Stimulated activated CD8-positive, alpha-beta memory T cell treated with anti-CD3 and anti-CD28 coated beads, Interleukin-4, amount 100 ng/mL, for 4 hours (primary cell): ENCODE measurements around the gene FARP2.
A peak's percentile ranks its signal among the peaks of the same experiment; 100 is the strongest.
"Not testable (repeated sequence)": the region's sequence is repeated elsewhere in the genome, so short reads cannot be mapped to it uniquely, and the experiment has no call there.

Source experiments
- DNase-seq, 2 donors: peaks; one replicate each; pipeline ENCODE4 v3.0.0-alpha.2; 2020; ENCODE audit warnings: low read depth in 2 of 2, low spot score in 1 of 2

FARP2 gene

DNA sequence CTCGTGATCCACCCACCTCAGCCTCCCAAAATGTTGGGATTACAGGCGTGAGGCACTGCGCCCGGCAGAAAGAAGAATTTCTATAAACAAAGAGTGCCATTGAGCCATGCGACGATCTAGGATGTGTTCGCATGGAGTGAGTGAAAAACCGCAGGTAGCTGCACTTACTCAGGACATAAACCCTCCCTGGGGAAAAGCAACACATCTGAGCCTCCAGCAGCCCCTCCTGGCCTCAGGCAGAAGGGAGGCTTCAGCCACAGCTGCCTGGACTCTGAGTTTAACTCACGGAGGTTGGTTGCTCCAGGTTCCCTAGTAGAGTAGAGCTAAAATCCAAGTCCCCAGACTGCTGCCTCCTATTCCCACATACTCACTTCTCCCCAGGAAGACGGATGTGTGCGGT is 163.6 kb downstream of the FARP2 start:
- no peak for DNase-seq

DNA sequence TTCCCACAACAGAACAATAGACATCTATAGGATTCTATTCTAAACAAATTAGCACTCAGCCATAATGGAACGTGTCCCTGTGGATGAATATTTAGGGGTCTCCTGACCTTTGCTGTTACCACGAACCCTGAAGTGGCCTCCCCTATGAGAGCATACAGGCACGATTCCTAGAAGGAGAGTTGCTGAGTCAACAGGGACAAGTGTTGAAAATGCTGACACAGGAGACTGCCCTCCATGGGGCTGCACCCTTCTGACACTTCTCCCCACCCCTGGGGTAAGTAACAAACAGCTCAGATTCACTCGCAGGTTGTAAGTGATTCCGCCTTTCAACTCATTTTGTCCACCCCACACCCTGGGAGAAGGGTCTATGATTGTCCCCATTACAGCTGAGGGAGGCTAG is 166.4 kb downstream of the FARP2 start:
- DNase-seq = no peak

DNA sequence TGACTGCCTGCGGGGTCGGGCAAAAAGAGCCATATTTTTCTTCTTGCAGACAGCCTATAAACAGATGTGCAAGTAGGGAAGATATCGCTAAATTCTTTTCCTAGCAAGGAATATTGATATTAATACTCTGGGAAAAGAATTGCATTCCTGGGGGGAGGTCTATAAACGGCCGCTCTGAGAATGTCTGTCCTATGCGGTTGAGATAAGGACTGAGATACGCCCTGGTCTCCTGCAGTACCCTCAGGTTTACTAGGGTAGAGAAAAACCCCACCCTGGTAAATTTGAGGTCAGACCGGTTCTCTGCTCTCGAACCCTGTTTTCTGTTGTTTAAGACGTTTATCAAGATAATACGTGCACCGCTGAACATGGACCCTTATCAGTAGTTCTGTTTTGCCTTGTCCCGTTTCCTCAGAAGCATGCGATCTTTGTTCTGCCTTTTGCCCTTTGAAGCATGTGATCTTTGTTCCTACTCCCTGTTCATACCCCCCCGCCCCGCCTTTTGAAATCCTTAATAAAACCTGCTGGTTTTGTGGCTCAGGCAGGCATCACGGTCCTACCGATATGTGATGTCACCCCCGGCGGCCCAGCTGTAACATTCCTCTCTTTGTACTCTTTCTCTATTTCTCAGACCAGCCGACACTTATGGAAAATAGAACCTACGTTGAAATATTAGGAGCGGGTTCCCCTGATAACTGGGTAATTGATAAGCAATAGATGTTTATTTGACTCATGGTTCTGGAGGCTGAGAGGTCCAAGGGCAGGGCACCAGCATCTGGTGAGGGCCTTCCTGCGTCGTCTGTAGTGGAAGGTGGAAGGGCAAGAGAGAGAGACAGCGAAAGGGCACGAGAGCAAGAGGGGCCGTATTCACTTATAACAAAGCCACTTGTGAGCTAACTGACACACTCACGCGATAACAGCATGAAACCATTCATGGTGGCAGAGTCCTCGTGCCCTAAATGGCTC is 170.0 kb downstream of the FARP2 start:
- DNase-seq = not testable (repeated sequence)

DNA sequence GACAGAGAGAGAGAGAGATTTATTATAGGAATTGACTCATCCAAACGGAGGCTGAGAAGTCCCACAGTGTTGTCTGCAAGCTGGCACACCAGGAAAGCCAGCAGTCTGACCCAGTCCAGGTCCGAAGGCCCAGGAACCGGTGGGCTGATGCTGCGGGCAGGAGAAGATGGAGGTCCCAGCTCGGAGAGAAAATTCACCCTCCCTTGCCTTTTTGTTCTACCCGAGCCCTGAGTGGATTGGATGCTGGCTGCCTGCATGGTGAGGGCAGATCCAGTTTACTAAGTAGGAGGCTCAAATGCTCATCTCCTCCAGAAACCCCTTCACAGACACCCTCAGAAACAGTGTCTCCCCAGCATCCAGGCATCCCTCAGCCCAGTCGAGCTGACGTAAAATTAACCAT is 174.5 kb downstream of the FARP2 start:
- no peak for DNase-seq

DNA sequence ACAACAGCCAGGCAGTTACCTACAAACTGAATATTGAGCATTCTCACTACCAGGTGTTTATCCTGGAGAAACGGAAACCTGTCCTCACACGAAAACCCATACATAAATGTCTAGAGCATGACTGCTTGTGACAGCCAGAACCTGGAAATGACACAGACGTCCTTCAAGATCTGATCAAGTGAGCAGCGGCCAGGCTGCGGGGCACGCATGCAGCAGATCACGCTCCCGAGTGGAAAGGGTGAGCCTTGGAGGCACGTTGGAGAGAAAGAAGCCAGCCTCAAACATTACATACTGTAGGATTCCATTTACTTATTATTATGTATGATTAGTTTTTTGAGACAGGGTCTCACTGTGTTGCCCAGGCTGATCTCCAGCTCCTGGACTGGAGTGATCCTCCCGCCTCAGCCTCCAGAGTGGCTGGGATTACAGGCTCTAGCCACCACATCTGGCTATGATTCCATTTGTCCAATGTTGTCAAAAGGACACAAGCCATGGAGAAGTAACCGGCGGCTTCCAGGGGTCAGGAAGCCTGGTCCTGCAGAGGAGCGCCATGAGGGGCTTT is 175.2 kb downstream of the FARP2 start:
- no peak for DNase-seq

DNA sequence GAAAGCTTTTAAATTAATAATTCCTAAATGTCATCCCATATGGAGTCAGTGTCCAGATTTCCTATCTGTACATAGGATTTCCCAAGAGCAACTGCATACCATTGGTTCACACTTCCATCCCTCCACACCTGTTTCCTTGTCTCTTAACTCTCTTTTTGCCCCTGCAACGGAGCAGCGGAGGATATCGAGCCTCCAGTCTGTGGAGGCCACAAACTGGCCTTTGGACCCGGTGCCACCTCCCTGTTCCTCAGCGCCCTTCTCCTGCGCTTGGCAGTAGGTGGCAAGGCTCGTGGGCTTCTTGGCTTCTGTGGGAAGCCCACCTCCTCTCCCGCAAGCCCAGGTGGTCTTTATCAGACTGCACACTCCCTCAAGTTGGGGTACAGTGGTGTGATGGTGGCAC is 176.1 kb downstream of the FARP2 start:
- DNase-seq = no peak

DNA sequence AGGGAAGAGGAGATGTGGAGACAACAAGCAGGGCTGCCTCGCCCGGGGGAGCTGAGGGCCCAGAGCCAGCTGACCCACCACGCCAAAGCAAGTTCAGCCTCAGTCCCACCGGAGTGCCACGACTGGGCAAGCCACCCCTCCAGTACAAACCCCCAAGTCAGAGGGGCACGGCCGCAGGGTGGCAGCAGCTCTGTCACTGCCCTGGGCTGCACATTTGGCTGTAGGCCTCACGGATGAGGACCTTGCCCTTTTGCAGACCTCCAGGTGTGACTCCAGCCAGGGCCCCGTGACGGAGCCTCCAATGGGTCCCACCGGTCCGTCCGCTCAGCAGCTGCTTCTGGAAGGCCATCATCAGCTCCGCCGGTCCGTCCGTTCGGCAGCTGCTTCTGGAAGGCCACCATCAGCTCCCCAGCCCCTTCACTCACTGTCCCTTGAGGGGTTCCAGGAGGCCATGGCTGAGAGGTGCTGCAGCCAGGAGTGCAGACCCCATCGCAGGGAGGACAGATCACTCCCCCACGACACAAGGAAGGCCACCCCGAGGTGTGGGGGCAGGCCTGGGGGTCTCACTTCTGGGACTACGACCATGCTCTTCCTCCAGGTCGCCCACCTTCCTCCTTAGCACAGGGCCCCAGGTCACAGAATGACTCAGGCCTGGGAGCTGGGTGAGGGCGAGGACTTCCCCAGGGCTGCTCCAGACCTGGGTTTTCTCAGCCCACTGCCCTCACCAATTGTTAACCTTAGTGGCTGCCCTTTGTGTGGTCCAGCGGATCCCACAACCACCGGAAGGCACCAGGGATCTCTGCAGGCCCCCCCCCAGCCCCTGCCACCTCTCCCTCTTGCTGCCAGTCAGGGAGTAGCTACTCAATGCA is 176.9 kb downstream of the FARP2 start:
- DNase-seq = no peak

DNA sequence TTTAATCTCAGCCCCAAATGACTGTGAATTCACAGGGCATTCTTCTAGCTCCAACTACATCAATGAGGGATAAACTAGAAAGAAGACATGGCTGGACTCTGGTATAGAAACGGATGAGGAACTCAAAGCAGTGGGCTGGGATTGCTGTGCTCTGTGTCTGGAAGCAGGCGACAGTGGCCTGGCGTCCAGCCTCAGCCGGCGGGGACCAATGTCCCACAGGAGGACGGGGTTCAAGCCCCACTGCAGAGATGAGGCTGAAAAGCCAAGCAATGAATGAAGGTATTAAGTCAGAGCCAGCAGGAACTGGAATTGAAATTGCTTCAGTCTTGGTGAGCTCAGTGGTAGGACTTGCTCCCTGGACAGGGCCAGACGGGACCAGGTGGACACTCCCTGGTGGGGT is 178.2 kb downstream of the FARP2 start:
- no peak for DNase-seq

DNA sequence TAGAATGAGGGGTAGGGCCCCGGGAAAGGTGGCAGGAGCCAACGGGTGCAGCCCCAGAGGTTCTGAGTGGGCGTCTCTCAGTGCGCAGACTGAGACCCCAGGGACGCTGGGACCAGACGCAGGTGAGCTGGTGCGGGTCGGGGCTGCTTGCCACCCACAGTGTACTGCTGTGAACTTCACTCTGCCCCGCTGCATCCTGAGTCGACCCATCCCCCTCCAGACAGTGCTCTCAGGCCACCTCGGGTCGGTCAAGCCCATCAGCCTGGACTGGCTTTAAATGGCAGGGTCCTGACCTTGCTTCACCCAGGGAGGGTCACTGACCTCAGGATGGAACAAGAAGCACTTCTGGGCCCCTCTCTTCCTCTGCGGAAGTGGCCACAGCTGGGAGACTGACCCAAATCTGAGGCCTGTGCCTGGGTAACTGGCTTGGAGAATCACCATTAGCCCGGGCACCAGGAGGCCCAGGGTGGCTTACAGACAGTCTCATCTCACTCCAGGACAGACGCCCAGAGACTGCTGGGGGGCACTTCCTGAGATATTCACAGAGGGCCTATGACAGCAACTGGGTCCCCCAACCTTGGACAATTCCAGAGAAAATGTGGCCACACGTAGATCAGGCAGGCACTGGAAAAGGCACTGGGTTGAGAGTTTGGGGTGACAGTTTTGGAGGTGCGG is 178.8 kb downstream of the FARP2 start:
- no peak for DNase-seq

DNA sequence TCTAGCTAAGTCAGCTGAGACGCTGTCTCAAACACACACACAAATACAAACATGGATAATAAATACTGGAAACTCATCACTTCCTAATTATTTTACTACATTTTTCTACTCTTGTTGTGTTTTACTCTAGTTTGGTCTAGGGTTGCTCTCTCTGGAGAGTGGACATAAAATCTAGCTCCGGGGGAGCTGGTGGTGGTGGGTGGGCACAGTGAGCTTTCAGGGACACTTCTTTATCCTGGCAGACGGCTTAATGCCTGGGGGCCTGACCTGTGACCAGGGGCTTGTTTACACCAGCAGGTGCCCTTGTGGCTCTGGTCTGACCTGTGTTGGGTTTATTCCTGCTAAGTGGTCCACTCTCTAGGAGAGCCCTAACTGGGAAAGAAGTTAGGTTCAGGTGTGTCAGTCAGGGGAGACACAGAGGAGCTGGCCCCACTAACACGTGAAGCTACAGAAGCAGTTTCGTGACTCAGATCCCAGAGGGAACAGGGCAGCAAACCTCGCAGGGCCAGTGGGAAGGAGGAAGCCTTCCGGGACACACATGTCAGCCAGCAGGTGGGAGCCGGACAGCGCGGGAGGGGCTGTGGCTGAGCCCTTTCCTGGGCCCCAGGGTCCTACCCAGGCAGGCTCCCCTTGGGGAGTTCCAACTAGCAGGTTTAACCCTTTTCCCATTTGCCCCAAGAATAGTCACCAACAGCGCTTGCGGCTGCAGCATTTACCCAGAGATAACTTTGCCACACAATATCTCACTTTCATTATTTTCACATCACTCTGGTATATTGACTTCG is 180.0 kb downstream of the FARP2 start:
- no peak for DNase-seq

DNA sequence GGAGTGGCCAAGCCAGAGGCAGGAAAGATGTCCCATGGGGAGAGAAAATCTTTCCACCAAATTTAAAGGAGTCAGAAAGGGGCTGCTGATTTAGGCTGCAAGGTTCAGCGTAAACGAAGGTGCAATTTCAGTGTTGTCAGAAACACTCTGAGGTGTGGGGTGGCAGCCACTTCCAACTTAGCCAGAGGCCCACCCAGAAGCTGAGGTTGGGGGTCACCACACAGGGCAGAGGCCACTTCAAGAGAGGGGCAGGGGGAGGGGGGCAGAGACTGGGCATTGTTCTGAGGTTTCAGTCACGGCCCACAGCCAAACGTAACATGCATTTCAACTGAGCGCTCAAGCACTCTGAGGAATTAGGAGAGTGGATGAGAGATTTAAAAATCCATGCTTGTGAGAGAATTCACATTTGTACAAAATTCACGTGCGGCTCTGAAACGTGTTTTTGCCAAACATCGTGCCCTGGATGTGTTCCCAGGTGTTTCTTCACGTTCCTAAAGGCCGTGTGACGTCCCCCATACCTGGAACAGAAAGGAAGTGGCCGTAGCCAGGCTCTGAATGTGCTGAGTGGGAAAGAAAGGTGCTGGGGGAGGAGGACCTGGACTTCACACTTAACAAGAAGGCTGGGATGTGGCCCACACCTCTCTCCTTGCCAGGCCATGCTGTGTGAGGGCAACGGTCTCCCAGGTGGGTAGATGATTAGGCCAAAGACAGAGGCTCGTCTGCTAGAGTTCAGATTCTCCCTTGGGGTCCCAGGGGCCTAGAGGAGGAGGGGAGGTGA is 182.9 kb downstream of the FARP2 start:
- no peak for DNase-seq

DNA sequence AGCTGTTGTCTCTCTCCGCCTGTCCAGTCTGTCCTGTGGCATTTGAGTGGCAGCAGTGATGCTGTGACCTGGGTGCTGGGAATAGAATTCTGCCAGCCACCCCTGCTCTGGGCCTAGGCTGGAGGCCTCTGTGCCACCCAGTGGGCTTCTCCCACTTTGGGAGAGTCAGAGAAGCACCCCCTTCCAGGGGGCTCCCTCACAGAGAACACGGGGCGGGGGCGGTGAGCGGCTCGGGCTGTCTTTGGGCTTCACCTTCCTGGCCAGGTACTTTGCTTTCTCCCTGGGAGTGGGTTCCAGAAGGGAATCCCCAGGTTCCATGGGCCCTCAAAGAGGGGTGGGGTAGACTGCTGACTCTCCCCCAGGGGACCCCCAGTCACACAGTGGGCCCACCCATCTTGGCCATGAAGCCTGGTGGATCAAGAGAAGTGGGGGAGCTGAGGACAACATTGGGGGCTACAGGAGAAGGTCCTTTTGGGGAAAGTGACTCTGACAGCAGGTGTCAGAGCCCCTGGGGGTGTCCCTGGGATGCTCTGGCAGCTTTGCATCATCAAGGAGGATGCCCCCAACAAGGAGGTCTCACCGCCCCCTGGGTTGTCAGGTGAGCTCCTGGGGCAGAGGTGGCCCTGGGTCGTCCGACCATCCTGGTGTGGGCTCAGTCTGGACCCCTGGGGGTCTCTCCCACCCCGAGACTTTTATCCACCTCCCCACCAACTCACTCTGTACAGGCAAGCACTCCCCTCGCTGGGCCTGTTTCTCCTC is 183.7 kb downstream of the FARP2 start:
- no peak for DNase-seq

DNA sequence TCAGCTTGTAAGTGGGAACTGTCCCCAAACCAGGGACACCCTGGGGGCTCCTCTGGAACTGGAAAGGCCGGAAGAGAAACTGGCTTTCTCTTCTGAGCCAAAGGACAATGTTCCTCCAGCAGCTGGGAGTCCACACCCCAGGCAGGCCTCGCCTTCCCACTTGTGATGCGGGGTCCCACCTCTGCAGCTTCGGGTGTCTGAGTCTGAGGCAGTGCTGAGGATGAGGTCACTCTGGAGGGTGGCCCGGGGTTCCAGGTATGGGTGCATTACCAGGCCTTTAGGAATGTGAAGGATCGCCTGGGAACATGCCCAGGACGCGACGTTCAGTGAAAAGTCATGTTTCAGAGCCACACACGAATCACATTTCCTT is 184.3 kb downstream of the FARP2 start:
- no peak for DNase-seq

DNA sequence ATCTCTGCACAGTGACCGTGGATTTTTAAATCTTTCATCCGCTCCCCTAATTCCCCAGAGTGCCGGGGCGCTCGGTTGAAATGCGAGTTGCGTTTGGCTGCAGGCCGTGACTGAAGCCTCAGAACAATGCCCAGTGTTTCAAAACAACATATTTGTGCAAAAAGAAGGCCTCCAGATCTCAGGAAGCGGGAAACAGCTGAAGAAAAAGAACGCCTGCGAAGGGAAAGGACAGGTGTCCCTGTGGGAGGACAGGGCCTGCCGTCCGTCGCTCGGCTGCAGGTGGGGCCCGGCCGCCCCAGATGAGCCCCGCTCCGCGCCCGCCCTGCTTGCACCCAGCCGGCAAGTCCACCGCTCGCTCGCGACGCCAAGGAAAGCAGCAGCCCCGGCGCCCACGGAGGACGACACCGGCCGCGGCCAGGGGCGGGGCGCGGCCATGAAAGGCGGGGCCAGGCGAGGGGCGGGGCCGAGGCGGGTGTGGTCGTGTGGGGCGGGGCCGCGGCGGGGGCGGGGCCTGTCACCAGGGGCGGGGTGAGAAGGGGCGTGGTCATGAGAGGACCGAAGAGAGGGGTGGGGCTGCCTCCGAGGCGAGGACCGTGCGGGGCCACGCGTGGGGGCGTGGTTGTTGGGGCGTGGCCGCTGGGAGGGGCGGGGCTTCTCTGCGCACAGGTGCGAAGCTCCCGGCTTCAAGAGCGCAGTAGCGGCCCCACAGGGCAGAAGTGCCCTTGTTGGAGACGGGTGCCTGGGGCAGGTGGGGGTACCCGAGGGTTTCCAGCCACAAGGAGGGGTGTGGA is 184.9 kb downstream of the FARP2 start:
- DNase-seq = peak; percentile 17 to 21

DNA sequence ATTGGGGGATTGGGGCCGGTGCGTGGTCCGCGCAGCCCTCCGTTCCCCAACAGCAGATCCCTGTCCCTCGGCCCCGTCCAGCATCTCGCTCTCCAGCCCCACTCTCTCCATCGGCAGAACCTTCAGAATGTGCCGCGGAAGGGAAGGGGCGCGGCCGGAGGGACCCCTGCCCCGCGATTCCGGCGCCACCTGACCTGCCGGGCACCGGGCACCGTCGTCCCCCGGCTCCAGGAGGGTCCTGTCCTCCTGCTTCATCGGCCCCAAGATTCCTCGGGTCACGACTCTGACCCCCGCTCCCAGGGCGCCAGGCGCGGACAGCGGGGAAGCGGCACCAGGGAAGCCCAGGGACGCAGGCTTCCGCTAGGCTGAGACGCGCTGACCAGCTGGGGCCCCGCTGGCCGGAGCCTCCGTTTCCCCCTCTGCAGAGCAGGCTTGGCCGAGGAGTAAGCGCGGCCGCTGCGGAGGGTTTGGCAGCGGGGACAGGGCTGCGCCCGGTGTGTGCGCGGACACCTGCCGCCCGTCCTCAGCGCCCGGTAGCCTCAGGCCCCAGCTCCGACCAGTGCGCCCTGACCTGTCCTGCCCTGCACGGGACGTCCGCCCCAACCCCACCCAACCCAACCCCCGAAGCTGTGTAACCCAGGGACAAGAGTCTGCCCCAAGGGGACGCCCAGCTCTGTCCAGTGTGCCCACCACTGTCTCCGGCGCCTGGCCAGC is 185.6 kb downstream of the FARP2 start:
- no peak for DNase-seq

DNA sequence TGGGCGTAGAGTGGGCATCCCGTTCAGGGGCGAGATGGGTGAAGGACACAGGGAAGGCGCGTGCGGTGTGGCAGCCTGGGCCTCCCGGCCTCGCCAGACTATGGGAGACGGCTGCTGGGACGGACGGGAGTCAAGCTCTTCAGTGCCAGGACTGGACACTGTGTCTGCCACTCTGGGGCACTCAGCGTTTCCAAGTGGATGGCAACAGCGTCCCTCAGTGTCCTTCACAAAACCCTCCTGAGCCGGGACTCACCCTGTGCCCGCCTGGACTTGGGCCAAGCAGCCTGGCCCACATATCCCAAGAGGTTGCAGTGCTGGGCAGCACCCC is 186.2 kb downstream of the FARP2 start:
- DNase-seq = no peak
